ENCODE data around the gene VWA3A.
"Not testable (repeated sequence)": the region's sequence is repeated elsewhere in the genome, so short reads cannot be mapped to it uniquely, and the experiment has no call there.

The VWA3A gene

DNA sequence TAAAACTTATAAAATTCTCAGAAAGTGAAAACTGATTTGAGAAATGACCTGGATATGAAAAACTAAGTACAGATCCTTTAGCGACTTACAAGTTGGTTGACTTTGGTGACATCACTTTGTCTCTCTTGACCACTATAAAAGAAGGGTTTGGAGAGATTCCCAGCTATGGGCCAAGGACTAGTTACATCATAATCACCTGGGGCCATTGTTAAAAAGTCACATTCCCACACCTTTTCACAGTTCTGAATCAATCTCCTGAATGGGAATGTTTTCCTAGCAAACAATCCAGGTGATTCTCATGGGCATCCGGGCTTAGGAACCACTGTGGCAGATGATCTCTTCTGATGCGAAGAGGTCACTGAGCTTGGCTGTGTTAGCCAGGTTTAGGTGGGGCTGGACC lies 620 bp upstream of the VWA3A start:
- DNase-seq: no peak

- DNase-seq: no peak
These were observed 990 bp downstream of the VWA3A start for GRCh38 chr16:22093331-22093730.

DNA sequence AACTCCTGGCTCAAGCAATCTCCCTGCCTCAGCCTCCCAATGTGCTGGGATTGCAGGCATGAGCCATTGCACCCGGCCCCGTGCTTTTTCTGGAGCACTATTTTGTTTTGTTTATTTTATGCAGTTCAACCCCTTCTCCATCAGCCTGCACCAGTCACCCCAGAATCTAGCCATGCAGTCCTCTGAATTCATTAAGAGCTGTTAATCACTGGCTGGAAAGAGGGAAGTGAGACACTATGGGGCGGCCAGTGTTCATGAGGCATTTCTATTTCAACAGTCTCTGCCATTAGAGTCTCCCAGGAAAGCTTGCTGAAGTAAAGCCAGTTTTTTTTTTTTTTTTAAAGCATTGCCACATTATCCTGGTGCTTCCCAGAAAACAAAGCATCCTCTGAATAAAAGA lies 1.7 kb downstream of the VWA3A start:
- DNase-seq: no peak

DNA sequence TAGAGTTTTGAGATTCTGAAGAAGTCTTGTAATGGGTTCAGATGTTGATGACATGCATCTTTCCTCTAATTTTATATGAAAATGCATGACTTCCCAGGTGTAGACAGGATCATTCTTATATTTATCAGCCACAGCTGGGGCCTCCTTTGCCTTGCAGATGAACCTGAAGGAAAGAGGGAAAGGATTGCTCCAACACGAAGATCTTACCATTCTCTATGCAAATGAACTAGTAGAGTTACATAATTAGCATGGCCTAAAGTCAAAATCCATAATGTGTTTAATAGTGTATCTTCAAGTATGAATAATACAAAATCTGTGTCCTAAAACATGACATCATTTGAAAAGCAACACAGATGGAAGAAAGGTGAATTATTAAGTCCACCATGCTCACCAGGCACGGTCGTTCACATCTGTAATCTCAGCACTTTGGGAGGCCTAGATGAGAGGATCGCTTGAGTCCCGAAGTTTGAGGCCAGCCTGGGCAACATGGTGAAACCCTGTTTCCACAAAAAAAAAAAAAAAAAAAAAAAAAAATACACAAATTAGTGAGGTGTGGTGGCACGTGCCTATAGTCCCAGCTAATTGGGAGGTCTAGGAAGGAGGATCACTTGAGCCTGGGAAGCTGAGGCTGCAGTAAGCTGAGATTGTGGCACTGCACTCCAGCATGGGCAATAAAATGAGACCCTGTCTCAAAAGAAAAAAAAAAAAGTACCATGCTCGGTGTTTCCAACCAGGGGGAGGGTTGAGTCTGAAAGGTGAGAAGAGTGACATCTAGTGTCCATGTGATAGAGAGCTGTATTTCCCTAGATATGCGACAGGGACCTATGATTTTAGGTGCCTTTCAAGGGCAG lies 6.3 kb downstream of the VWA3A start:
- DNase-seq: peak; percentile 55 to 79

DNA sequence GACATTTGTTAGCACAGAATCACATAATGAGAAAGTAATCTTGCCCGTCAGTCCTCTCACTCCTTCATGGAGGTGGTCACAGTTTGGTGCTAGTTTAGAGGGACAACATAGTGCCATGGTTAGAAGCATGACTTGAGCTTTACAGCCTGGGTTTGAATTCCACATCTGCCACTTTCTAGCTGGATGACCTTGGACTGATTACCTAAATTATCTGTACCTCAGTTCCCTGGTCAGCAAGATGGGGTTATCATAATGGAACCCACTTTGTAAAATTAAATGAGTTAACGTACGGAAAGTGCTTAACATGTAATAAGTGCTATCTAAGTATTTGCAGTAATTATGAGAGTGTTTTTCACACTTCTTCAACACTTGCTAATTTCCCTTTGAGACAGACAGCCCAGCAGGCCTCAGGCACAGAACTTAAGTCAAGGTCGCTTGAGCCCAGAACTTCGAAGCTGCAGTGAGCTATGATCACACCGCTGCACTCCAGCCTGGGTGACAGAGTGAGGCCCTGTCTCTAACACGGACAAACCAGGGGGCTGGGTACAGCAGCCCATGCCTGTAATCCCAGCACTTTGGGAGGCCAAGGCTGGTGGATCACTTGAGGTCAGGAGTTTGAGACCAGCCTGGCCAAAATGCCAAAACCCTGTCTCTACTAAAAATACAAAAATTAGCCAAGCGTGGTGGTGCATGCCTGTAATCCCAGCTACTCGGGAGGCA lies 7.1 kb downstream of the VWA3A start:
- DNase-seq: no peak

DNA sequence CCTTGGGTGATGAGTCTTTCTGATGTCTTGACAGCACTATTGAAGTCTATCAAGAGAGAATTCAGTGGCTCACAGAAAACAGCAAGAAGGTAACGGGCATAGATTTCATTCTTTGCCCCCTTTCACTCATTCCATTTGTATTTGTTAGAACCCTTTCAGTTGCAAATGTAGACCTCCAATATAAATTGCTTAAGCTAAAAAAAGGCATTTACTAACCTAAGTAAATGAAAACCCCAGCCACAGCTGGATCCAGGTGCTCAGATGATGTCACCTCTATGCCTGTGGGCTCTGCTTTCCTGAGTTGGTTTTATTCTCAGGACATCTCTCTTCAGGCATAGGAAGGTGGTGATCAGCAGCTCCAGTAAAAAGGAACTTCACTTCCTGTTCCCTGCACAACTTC lies 11.1 kb downstream of the VWA3A start:
- DNase-seq: no peak

- DNase-seq: no peak
These were observed 17.0 kb downstream of the VWA3A start for GRCh38 chr16:22109258-22109898.

DNA sequence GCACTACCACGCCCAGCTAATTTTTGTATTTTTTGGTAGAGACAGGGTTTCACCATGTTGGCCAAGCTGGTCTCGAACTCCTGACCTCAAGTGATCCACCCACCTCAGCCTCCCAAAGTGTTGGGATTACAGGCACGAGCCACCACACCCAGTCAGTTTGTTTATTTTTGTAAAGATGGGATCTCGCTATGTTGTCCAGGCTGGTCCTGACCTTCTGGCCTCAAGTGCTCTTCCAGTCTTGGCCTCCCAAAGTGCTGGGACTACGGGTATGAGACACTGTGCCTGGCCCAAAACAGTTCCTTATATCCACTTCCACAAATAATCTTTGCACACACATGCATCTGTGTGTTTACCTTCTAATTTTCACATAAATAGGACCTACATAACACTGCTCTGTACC lies 19.3 kb downstream of the VWA3A start:
- not testable (repeated sequence) for DNase-seq

- DNase-seq: no peak
These were observed 23.9 kb downstream of the VWA3A start for GRCh38 chr16:22116095-22116700.

DNA sequence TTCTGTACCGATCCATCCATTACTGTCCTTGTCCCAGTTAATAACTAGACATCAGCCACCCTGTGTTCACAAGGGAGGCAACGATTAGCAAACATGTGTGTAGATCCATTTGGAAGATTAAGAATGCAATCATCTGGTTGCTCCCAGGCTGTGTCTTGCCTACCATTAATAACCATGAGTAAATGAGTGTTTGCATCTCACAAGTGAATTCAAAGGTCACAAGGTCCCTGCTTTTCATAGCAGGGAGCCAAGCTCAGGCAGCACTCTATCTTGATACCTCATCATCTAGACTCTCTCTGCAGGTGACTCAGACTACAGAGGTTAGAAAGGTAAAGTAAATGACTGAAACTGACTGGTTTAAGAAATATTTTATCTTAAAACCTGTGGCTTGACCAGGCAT lies 25.3 kb downstream of the VWA3A start:
- no peak for DNase-seq

- no peak for DNase-seq
These were observed 28.1 kb downstream of the VWA3A start for GRCh38 chr16:22120440-22120839.

DNA sequence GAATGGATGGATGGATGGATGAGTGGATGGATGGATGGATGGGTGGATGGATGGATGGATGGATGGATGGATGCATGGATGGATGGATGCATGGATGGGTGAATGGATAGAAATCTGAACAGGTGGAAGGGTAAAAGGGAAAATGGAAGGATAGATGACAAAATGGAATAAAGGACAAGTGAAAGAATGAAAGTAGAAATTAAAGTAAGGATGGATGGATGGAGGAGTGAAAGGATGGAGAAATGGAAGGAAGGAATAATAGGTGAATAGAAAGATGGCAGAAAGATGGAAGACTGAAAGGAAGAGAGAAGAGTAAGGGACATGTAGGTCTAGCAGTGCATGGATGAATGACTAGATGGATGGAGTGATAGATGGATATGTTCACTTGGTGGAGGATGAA lies 29.9 kb downstream of the VWA3A start:
- no peak for DNase-seq

GRCh38 chr16:22123146-22123545 lies 30.8 kb downstream of the VWA3A start:
- DNase-seq: peak in 1 of 2 experiments; percentile 23

DNA sequence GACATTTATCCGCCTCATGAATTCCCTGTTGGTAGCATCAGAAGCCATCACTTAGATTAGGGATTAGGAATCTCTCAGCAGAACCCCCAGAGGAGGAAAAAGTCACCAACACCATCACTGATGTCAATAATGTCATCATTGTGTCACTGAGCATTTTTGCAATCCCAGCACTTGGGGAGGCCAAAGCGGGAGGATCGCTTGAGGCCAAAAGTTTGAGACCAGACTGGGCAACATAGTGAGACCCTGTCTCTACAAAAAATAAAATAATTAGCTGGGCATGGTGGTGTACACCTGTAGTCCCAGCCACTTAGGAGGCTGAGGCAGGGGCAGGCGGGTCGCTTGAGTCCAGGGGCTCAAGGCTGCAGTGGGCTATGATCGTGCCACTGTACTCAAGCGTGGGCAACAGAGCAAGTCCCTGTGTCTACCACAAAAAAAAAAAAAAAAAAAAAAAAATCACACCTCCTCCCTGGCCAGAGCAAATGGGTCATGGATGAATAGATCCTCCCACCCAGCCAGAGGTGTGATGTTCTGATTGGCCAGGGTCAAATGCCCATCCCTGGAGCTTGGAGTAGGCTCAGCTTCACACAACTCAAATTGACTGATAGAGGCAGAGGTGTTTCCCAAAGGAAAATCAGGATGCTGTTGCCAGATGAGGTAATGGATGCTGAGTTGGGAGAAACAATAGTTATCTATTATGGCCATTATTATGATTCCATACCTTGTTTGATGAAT lies 31.6 kb downstream of the VWA3A start:
- DNase-seq: no peak

DNA sequence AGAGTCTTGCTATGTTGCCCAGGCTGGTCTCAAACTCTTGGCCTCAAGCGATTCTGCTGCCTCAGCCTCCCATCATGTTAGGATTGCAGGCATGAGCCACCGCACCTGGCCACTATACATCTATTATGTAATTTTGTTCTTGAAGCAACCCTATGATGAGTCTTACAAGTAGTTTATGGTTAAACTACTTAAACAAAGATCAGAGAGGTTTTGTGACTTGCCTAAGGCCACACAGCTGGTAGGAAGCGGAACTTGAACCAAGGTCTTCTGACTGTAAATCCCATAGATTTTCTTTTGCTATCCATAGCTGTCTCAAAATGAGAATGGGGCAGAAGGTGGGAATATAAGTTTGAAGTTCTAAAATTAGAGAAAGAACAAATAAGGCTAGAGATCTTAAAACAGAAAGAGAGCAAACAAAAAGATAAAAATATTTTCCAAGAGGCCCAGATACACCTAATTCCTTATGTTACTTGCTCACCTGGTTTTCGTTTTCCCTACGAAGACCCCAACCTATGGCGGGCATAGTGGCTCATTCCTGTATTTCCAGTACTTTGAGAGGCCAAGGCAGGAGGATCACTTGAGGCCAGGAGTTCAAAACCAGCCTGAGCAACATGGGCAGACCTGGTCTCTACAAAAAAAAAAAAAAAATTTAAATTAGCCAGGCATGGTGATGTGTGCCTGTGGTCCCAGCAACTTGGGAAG lies 32.4 kb downstream of the VWA3A start:
- DNase-seq: no peak

- no peak for DNase-seq
These were observed 33.8 kb downstream of the VWA3A start for GRCh38 chr16:22126037-22126558.

DNA sequence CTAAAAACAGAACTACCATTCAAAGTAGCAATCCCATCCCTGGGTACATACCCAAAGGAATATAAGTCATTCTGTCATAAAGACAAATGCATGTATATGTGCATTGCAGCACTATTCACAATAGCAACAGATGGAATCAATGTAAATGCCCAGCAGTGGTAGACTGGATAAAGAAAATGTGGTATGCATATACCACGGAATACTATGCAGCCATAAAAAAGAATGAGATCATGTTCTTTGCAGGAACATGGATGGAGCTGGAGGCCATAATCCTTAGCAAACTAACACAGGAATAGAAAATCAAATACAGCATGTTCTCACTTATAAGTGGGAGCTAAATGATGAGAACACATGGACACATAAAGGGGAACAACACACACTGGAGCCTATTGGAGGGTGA lies 36.2 kb downstream of the VWA3A start:
- not testable (repeated sequence) for DNase-seq

- no peak for DNase-seq
These were observed 38.2 kb downstream of the VWA3A start for GRCh38 chr16:22130528-22130927.

GRCh38 chr16:22132801-22133200 lies 40.5 kb downstream of the VWA3A start:
- no peak for DNase-seq

DNA sequence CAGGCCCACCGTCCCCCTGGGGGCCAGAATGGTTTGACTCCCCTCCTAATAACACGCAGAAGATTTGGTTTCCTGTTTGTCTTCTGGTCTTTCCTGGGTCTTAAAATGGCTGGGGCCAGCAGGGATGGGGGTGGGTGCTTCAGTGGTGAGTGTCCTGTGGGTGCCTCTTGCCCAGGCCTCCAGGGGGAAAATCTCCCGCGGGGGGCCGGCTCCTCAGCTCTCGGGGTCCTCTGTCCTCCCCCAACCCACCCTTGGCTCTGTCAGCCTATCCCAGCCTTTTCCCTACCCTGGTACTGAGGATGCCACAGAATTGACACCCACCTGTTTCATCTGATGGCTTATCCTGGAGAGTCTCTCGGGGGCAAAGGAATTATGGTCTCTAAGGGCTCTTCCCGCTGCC lies 46.1 kb downstream of the VWA3A start:
- no peak for DNase-seq

GRCh38 chr16:22139008-22139407 lies 46.7 kb downstream of the VWA3A start:
- no peak for DNase-seq

GRCh38 chr16:22139732-22140131 lies 47.4 kb downstream of the VWA3A start:
- no peak for DNase-seq
